Eye (tissue), 1 donor: ENCODE data around the gene SERPINB13.

Experiments used
- DNase-seq: peaks from one replicate; pipeline ENCODE4 v3.0.0-alpha.2; 2015

The SERPINB13 gene, protein sequence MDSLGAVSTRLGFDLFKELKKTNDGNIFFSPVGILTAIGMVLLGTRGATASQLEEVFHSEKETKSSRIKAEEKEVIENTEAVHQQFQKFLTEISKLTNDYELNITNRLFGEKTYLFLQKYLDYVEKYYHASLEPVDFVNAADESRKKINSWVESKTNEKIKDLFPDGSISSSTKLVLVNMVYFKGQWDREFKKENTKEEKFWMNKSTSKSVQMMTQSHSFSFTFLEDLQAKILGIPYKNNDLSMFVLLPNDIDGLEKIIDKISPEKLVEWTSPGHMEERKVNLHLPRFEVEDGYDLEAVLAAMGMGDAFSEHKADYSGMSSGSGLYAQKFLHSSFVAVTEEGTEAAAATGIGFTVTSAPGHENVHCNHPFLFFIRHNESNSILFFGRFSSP

DNA sequence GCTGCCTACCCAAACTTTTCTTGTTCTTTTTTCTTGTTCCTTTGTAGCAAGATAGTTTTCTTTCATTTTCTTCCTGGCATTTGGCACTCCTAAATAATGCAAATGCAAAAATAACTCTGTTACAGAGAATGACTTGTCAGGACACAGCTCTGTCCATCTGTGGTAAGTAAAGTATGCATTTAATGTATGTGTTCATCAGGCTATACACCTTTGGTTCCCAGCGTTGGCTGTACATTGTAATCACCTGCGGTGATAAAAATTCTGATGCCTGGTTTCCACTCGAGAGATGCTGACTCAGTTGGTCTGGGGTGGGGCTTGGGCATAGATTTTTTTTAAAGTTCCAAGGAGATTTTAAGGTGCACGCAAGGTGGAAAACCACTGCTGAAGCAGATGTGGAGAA is at the start of gene SERPINB13:
TSS of gene SERPINB13 (plus strand) at position 378 of the 400 bp plus-strand sequence. CDS start 1,325 bp downstream, outside the sequence.
- no peak for DNase-seq

- DNase-seq, result peak; percentile 15
These were observed 47.1 kb upstream of the SERPINB13 start for GRCh38 chr18:63539904-63540510.

- no peak for DNase-seq
These were observed 45.1 kb upstream of the SERPINB13 start, which contains the start of gene SERPINB12 for GRCh38 chr18:63542069-63542468. Gene SERPINB12 (plus strand): TSS chr18:63542369. CDS start chr18:63556160, 13,791 bp downstream.

DNA sequence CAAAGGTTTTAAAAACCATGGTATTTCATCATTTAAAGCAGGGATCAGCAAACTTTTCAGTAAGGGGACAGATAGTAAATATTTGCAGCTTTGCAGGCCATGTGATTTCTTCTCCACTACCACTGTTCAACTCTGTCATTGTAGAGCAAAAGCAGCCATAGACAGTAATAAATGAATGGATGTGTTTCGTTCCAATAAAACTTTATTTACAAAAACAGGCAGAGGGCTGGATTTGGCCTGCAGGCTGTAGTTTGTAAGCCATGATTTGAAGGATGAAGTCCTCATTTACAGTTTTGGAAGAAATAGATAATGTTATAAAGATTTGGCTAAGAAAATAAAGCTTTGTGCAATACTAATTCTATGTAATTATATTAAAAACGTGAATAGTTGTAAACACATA is 43.1 kb upstream of the SERPINB13 start:
- no peak for DNase-seq

GRCh38 chr18:63545000-63545399 is 42.1 kb upstream of the SERPINB13 start:
- DNase-seq, result no peak

DNA sequence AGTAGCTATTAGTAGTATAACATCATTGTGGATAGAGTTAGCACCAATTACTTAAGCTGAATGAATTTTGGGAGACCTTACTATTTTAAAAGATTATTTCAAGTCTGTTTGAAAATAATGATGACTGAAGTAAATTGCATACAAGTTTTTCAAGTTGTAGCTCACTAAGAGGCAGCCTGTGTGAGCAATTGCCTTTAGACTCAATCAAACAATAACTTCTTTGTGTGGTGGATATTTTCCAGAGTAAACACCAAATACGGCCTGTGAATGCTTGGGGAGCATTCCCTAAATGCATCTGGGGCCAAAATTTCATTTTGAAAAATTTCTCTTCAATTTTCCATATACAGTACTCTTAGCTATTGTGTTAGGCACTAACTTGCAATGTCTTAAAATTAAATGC is 37.1 kb upstream of the SERPINB13 start:
- DNase-seq, result no peak

DNA sequence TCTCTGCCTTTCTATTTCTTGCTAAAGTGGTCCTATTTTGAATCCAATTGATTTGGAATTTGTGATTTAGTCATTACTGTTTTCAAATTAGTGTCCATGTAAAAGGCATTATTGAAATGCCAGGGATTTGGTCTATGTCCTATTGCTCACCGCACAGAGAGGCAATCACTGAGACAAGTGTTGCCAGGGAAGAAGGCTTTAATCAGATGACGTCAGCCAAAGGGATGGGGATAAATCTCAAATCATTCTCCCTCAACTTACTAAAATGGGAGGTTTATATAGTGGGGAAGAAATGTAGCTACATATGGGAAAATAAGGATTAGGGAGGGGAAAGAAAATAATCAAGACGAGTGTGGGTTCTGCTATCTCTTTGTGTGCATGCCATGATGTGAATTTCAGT is 35.4 kb upstream of the SERPINB13 start:
- no peak for DNase-seq

DNA sequence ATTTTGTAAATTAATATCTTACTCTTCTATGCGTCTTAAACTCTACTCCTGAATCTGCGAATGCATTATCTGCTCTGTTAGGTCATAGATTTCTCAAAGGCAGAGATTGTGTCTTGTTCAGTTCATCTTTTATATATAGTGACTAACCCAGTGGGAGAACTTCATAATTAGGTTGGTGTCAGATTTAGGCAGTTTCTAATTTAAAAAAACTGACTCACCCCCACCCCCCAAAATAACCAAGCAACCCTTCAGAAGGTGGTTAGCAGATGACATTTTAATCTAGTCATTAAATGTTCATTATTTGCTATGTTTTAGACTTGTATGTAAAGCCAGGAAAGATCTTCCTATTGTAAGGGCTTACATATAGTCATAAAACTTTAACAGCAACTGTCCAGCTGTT is 34.6 kb upstream of the SERPINB13 start:
- DNase-seq, result no peak

- peak; percentile 8 for DNase-seq
These were observed 34.1 kb upstream of the SERPINB13 start for GRCh38 chr18:63553081-63553480.

- no peak for DNase-seq
These were observed 27.3 kb upstream of the SERPINB13 start for GRCh38 chr18:63559567-63560491.

- DNase-seq, result no peak
These were observed 24.9 kb upstream of the SERPINB13 start for GRCh38 chr18:63562284-63562683.

- DNase-seq, result no peak
These were observed 23.1 kb upstream of the SERPINB13 start for GRCh38 chr18:63564021-63564420.

DNA sequence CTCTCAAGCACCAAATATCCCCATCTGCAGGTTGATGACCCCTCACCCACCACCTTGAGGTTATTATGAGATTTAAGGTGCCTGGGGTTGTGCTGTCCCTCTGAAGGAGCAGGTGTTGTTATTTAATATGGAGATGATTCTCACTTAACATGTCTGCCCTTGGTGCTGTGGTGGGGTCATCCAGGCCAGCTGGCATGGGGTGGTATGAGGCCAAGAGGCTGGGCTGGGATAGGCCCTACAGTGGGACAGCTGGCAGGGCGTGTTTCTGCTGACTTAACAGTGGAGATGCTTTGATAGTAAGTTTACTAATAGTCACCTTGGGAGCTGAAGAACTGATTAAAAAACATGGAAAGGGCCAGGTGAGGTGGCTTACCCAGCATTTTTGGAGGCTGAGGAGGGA is 22.6 kb upstream of the SERPINB13 start:
- DNase-seq, result no peak

DNA sequence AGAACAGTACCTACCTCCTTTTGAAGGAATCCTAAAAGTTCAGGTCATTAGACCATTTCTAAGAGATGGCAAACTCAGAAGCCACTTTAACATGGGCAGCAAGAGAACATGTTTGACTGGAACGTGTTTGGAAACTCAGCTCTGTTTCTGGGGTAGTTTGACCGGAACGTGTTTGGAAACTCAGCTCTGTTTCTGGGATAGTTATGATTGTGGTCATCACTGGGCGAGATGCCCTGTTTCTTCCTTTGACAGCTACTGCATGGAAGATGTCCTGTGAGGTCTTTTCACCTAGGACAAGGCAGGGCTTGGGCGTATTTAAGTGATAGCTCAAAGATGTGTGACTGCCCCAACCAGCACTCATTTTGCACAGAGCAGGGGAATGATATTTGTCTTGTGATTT is 19.9 kb upstream of the SERPINB13 start:
- DNase-seq, result no peak

- DNase-seq, result no peak
These were observed 19.3 kb upstream of the SERPINB13 start for GRCh38 chr18:63567825-63568224.

DNA sequence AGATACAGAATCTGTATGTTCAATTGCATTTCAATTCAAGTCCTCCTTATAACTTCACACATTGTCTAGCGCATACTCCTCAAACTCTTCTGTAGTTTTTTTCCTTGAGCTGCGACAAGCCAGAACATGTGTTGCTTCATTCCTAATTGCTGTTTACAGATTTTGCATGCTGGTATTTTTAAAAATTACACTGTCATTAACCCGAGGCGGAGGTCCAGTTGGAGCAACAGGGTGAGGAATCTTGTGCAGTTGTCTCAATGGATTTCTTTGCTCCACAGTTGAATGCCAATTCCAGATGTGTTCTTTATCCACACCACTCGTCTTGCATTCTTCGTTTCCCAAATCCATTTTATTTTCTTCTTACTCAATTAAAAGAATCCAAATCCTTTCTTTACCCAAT is 16.4 kb upstream of the SERPINB13 start:
- no peak for DNase-seq

DNA sequence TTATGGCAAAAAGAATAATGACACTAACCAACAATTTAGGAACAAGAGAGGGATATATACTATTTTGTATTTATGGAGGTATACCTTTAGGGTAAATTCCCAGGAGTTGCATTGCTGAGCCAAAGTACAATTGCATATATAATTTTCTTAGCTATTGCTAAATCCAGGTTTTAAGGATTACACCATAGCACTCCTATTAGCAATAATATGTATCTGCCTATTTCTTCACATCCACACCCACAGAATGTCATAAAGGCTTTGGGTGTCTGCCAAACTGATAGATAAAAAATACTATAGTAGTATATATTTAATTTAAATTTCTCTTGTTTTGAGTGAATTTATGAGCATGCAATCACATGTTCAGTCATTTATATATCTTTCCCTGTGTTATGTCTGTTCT is 11.5 kb upstream of the SERPINB13 start:
- no peak for DNase-seq

DNA sequence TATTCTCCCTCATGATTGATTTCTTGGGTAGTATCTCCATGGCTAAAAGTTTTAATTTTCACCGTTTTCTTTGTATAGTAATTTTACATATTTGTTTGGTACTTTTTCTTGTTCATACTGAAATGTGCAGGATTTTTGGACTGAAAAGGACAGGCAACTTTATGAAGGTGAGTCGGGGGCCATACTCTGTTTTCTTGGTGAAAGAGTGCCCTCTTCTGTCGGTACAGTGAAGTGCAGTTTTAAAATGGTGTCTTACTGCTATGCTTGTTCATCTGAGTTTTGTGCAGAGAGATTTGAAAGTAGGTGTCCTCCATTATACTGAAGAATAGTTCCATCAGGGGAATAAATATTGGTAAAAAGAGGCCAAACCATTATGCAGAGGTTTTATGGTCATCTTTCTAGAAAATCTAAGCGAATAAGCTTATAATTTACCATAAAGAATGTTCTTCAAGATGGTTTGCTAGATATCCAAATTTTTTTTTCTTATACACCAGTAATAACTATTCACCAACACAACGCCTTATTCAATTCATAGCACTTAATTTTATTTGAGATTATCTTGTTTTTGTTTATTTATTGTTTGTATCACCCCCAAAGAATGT is 8.7 kb upstream of the SERPINB13 start:
- peak; percentile 60 for DNase-seq

DNA sequence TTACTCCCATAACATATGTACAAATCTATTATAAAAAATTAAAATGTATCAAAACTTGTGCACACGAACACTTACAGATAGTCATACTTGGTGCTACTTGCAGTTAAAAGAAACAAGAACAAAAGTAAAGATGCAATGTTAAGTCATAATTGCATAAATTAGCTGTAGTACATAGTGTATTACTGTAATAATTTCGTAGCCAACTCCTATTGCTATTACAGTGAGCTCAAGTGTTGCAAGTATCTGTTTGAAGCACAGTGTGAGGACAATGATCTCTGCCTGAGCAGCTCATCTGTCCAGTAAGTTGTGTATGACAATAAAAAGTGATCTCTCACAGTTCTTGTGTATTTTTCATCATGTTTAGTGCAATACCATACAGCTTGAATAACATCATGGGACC is 7.5 kb upstream of the SERPINB13 start:
- no peak for DNase-seq

- DNase-seq, result no peak
These were observed 1.2 kb upstream of the SERPINB13 start for GRCh38 chr18:63585988-63586387.

GRCh38 chr18:63586431-63586830 is 712 bp upstream of the SERPINB13 start:
- no peak for DNase-seq

- no peak for DNase-seq
These were observed 1.8 kb downstream of the SERPINB13 start for GRCh38 chr18:63588909-63589308.

- no peak for DNase-seq
These were observed 3.2 kb downstream of the SERPINB13 start for GRCh38 chr18:63590373-63590772.
